Measurements from ENCODE around the gene QSOX1.

GRCh38 chr1:180157108-180157507 is 2.4 kb downstream of the QSOX1 start:
- no peak for TF ChIP-seq YY1 (IDR thresholded peaks at IDR 0.05; ENCODE audit: insufficient read depth, insufficient read length)
- no peak for TF ChIP-seq ZNF274 (IDR thresholded peaks at IDR 0.05; ENCODE audit: low read depth, low read length)
